Retinal pigment epithelial cell (primary cell): ENCODE measurements around the gene IPO11.

Experiments used
- DNase-seq: peaks from one replicate; pipeline ENCODE4 v3.0.0-alpha.2; 2010; ENCODE audit warnings: low read depth
- H3K4me3 ChIP-seq: 2 replicates; pipeline ENCODE4 v1.5.1; 2011; ENCODE audit warnings: mild to moderate bottlenecking, low read length, control low read depth, moderate library complexity
- CTCF ChIP-seq: conservative IDR thresholded peaks from 2 replicates; pipeline ENCODE4 v1.5.1; 2011; ENCODE audit warnings: low read depth, low read length, control low read depth, inconsistent platforms

IPO11 gene

GRCh38 chr5:62568800-62569432 lies 156.4 kb downstream of the IPO11 start:
- no peak overlapping the region for H3K4me3 ChIP-seq
- TF ChIP-seq CTCF = no peak
- DNase-seq = no peak

GRCh38 chr5:62569470-62569869 lies 156.9 kb downstream of the IPO11 start:
- TF ChIP-seq CTCF = no peak
- no peak for DNase-seq

GRCh38 chr5:62572918-62573514 lies 160.5 kb downstream of the IPO11 start:
- no peak overlapping the region for H3K4me3 ChIP-seq
- TF ChIP-seq CTCF = no peak
- DNase-seq = peak; percentile 23

More at GRCh38 chr5:62569470-62569869, 156.9 kb downstream of the IPO11 start:
- H3K4me3 ChIP-seq = no peak overlapping the region

- no peak for TF ChIP-seq CTCF
- H3K4me3 ChIP-seq = no peak overlapping the region
- no peak for DNase-seq
These were observed 162.0 kb downstream of the IPO11 start for GRCh38 chr5:62574599-62574998.

- TF ChIP-seq CTCF = no peak
- DNase-seq = no peak
- no peak overlapping the region for H3K4me3 ChIP-seq
These were observed 162.5 kb downstream of the IPO11 start for GRCh38 chr5:62575066-62575465.

- no peak overlapping the region for H3K4me3 ChIP-seq
- no peak for DNase-seq
- no peak for TF ChIP-seq CTCF
These were observed 162.9 kb downstream of the IPO11 start for GRCh38 chr5:62575489-62575888.

- no peak for DNase-seq
These were observed 164.1 kb downstream of the IPO11 start for GRCh38 chr5:62576570-62577170.

More at GRCh38 chr5:62576570-62577170, 164.1 kb downstream of the IPO11 start:
- TF ChIP-seq CTCF = no peak
- no peak overlapping the region for H3K4me3 ChIP-seq
